Measurements from ENCODE around the gene SPTLC2. TPM values are rescaled to one million over a fixed set of nuclear protein-coding genes. Genes with fewer than 3 reads are reported as not detected.

SPTLC2 gene
- polyA plus RNA-seq, 3 donors: 5.4 to 11.3 (median 6.9) TPM

DNA sequence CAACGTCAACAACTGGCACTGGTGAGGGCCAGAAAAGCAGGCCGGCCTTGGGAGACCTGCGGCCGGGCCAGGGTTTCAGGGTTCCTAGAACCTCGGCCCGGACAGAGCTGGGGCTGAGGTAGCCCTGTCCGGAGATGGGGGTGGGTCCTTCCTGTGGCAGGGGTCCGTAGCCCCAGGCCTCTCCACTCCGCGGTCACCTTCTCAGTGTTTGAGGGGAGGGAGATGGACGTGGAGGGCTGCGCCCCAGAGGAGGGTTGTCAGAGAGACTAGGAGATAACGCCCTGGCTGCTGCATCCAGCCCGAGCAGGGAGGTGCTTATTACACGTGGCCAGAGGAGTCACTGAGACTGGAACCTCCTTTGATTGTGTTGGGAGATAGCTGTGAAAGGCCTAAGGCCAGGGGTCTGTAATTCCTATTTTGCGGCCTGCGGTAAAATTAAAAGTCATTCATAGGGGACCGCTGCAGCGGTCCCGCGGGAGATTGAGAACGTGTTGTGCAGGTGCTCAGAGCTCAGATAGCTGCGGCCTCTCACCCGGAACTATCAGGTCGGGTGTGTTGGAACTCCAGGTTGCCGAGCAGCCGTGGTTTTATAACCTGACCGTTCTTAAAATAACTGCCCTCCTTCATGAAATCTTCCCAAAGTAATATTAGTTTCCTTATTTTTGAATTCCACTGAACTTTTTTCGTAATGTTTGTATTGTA lies 158.0 kb downstream of the SPTLC2 start:
- 0% methylated on average over 28 to 29 of the region's 29 CpGs for WGBS, 3 donors
- no peak overlapping the region for H3K27ac ChIP-seq (ENCODE audit: low read depth, low read length)

DNA sequence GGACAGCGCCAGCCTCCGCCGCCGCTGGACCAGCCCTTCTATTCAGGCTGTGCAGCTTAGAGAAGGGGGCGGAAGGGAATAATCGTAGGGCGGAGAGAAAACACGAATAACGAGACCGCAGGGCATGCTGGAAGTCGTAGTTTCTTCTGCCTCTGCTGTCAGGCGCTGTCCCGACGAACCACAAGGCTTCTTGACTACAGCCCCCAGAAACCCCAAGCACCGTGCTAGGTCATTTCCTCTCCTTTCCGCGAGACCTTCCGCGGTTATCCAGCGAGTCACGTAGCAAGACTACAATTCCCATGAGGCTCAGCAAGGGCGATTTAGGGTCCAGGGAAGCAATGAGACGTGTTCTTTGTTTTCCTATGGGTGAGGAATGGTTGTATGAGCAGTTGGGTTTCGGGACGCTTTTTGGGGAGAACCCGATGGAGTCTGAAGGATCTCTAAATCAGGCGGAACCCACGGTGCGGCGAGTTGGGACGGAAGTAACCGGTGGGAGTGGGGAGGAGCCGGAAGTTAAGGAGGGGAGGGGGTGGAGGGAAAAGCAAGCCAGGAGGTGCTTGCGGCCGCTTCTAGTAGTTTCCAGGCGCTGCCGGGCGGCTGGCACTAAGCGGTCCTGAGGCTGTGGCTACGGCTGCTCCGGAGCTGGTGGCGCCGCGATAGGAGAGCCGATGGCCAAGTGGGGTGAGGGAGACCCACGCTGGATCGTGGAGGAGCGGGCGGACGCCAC lies 158.8 kb downstream of the SPTLC2 start, which contains the start of the genes AHSA1 and VIPAS39:
Gene AHSA1 (plus strand): TSS at position 572 of the 727 bp plus-strand sequence. CDS start 97 bp downstream, at position 669.
Gene VIPAS39 (minus strand): TSS at position 80 of the 727 bp plus-strand sequence. CDS start 3,499 bp downstream, outside the sequence.
- 0 to 1% (median 0%) methylated on average over 50 of the region's 50 CpGs for WGBS, 3 donors
- peak within 1 kb of the TSS; percentile 83 for H3K27ac ChIP-seq (ENCODE audit: low read depth, low read length)

DNA sequence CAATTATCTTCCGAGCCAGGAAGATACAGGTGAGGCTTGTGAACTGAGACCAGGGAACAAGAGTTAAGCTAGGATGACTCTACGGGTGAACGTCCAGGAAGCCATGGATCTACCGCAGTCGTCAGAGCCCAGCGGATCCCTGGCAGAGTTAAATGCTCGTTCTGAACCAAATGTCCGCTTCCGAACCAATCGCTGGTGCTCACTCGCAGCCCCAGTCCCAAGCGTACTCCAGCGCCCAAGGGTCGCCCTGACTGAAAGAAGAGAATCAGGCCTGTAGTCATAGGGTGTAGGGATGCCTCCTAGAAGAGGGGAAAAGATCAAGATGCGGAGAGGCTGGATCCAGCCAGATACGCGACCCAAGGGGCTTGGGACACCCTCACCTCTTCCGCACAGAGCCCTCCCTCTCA lies 159.3 kb downstream of the SPTLC2 start:
- peak overlapping the region; percentile 33 for H3K27ac ChIP-seq (ENCODE audit: low read depth, low read length)
- 0 to 1% (median 1%) methylated on average over 18 of the region's 18 CpGs for WGBS, 3 donors

Other genes starting within 250 kb of the SPTLC2 start
- gene TMED8, start 239.5 kb downstream of the SPTLC2 start, polyA plus RNA-seq: 1 to 10 TPM; 3.0 to 6.4 (median 4.2) TPM
- under 1 TPM; 0.30 to 0.54 (median 0.34) TPM for gene SAMD15, start 239.3 kb downstream of the SPTLC2 start, polyA plus RNA-seq
- gene NOXRED1, start 193.1 kb downstream of the SPTLC2 start, polyA plus RNA-seq: under 1 TPM; 0.10 to 0.24 (median 0.22) TPM
- 1 to 10 TPM; 7.8 to 9.7 (median 8.5) TPM for gene VIPAS39, start 159.0 kb downstream of the SPTLC2 start, polyA plus RNA-seq
- gene AHSA1, start 158.5 kb downstream of the SPTLC2 start, polyA plus RNA-seq: 10 to 100 TPM; 42.9 to 85.5 (median 82.6) TPM
- gene ISM2, start 117.8 kb downstream of the SPTLC2 start, polyA plus RNA-seq: under 1 TPM in 1 of 3 donors, not detected in 2; 0.24 TPM
- gene ALKBH1, start 91.4 kb upstream of the SPTLC2 start, polyA plus RNA-seq: 1 to 10 TPM; 3.3 to 6.3 (median 3.4) TPM
- 100 to 1,000 TPM; 125 to 291 (median 286) TPM for gene SLIRP, start 91.5 kb upstream of the SPTLC2 start, polyA plus RNA-seq
- gene SNW1, start 144.5 kb upstream of the SPTLC2 start, polyA plus RNA-seq: 10 to 100 TPM; 24.7 to 52.4 (median 36.6) TPM
- gene ADCK1, start 183.5 kb upstream of the SPTLC2 start, polyA plus RNA-seq: 1 to 10 TPM; 4.2 to 5.6 (median 4.5) TPM